ENCODE results near the gene PRMT9.
A peak's percentile ranks its signal among the peaks of the same experiment; 100 is the strongest.

The PRMT9 gene

DNA sequence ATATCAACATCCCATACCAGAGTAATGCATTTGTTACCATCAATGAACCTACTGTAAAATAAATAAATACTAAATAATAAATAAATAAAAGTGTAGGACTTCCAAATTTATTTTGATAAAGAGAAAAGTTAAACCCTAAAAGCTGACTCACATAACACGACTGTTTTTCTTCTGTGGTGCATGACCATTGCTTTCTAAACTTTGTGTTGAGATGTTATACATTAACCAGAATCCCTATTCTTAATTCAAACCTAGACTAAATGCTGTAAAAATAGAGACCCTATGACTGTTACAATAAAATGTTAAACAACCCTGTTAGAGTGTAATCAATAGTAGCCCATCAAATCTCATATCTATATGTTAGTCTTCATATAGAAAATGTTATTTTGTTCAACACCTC lies 20.9 kb upstream of the PRMT9 start:
- TF ChIP-seq, protein P1, sequence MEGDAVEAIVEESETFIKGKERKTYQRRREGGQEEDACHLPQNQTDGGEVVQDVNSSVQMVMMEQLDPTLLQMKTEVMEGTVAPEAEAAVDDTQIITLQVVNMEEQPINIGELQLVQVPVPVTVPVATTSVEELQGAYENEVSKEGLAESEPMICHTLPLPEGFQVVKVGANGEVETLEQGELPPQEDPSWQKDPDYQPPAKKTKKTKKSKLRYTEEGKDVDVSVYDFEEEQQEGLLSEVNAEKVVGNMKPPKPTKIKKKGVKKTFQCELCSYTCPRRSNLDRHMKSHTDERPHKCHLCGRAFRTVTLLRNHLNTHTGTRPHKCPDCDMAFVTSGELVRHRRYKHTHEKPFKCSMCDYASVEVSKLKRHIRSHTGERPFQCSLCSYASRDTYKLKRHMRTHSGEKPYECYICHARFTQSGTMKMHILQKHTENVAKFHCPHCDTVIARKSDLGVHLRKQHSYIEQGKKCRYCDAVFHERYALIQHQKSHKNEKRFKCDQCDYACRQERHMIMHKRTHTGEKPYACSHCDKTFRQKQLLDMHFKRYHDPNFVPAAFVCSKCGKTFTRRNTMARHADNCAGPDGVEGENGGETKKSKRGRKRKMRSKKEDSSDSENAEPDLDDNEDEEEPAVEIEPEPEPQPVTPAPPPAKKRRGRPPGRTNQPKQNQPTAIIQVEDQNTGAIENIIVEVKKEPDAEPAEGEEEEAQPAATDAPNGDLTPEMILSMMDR (IDR thresholded peaks at IDR 0.05; ENCODE audit: low read depth, low read length, missing control alignments): no peak
- H3K4me3 ChIP-seq (replicated peaks; ENCODE audit: low read depth, low read length): no peak overlapping the region
- DNase-seq (ENCODE audit: extremely low read depth, low read depth): no peak

DNA sequence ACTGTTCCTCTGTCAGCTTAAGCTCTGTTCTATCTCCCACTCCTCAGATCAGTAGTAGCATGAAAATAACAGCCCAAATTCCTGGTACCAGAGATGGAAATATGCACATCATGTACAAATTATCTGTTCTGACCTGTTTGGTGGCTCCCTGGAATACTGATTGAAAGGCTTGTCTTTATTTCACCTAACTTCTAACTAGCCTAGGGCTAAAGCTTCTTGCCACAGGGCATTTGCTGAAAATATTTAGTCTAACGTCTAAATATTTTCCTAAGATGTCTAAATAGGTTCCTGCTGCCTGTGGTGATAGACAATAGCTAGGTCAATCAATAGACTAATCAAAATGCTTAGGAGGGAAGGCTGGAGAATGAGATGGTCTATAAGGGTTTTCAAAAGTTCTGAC lies 12.9 kb upstream of the PRMT9 start:
- H3K4me3 ChIP-seq (replicated peaks; ENCODE audit: low read depth, low read length): no peak overlapping the region
- TF ChIP-seq, protein P1 (IDR thresholded peaks at IDR 0.05; ENCODE audit: low read depth, low read length, missing control alignments): no peak
- DNase-seq (ENCODE audit: extremely low read depth, low read depth): no peak

DNA sequence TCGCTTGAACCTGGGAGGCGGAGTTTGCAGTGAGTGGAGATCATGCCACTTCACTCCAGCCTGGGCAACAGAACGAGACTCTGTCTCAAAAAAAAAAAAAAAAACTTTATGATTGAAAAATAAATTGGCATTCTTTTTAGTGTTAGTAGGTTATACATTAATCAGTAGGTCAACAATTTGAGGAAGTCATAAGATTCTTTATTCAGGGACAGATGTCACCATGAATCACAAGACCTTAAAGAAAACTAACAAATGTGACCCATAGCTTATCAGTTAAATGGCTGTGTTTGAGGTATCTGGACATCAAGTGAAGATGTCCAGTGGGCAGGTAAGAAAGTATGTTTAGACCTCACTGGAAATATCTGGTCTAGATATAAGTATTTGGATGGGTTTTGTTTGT lies 9.3 kb upstream of the PRMT9 start:
- no peak for DNase-seq (ENCODE audit: extremely low read depth, low read depth)
- no peak overlapping the region for H3K4me3 ChIP-seq (replicated peaks; ENCODE audit: low read depth, low read length)
- TF ChIP-seq, protein P1 (IDR thresholded peaks at IDR 0.05; ENCODE audit: low read depth, low read length, missing control alignments): no peak

DNA sequence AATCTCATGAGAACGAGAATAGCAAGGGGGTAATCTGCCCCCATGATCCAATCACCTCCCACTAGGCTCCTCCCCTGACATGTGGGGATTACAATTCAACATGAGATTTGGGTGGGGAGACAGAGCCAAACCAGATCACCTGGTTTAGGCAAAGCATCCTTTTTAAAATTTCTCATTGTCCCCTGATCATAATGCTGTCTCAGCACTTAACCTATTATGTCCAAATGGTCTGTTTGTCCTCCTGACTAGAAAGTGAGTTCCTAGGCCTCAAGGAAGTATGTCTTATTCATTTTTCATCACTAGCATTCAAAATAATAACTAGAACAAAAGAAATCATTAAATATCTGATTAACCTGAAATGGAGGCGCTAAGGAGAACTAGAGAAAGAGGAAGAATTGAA lies 7.9 kb upstream of the PRMT9 start:
- TF ChIP-seq, protein P1 (IDR thresholded peaks at IDR 0.05; ENCODE audit: low read depth, low read length, missing control alignments): no peak
- no peak overlapping the region for H3K4me3 ChIP-seq (replicated peaks; ENCODE audit: low read depth, low read length)
- DNase-seq (ENCODE audit: extremely low read depth, low read depth): no peak

DNA sequence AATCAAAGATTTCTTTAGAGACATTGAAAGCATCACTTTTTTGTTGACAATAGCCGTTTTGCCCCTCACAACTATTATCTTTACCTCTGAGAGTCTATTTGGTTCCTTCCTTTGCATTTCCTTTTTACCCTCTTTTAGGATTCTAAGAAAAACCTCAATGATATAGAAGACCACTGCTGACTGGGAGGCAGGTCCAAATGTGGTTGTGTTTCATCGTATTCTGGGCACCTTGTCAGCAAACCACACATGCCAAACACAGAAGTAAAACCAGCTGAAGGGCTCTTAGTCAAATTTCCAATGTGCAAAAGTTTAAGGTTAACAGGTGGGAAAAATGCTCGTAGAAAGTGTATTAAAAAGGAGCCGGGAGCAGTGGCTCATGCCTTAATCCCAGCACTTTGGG lies 5.1 kb upstream of the PRMT9 start:
- no peak for DNase-seq (ENCODE audit: extremely low read depth, low read depth)
- TF ChIP-seq, protein P1 (IDR thresholded peaks at IDR 0.05; ENCODE audit: low read depth, low read length, missing control alignments): no peak
- no peak overlapping the region for H3K4me3 ChIP-seq (replicated peaks; ENCODE audit: low read depth, low read length)

DNA sequence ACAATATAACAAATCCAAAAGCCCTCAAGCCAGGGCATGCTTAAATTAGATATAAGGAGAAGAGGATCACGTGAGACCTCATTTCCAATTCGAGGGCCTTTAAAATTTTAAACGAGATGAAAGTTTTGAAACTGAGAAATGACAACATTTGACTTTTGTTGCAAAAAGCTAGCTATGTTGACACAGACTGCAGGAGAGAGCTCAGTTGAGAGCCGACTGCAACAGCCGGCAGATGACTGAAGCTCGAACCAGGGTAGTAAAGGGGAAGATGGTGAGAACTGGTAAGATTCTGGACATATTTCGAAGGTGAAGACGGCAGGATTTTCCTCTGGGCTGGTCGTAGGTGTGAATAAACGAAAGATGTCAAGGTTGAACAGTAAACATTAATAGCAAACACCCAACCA lies 773 bp downstream of the PRMT9 start:
- H3K4me3 ChIP-seq (replicated peaks; ENCODE audit: low read depth, low read length): peak overlapping the region; percentile 83
- no peak for DNase-seq (ENCODE audit: extremely low read depth, low read depth)
- TF ChIP-seq, protein P1 (IDR thresholded peaks at IDR 0.05; ENCODE audit: low read depth, low read length, missing control alignments): no peak

DNA sequence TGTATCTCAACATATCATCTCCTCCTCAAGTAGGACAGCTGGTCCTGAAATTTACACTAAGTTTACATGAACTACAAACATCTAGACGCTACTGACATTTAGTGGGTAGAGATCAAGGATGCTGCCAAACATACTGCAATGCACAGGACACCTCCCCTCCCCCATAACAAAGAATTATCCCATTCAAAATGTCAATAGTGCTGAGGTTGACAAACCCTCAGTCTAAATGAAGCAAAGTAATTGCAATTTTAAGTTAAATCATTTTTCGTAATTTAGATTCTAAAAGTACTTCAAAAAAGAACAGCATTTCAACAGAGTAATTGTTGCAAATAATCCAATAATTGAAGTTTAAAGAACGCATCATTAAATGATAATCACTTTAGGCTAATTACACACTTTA lies 1.2 kb downstream of the PRMT9 start:
- H3K4me3 ChIP-seq (replicated peaks; ENCODE audit: low read depth, low read length): peak overlapping the region; percentile 83
- TF ChIP-seq, protein P1 (IDR thresholded peaks at IDR 0.05; ENCODE audit: low read depth, low read length, missing control alignments): no peak

More for the DNA sequence above, 1.2 kb downstream of the PRMT9 start:
- no peak for DNase-seq (ENCODE audit: extremely low read depth, low read depth)

Measured in HFF-Myc (cell line).